ENCODE data around the gene SCGB1D1. TPM values are rescaled to one million over a fixed set of nuclear protein-coding genes. Genes with fewer than 3 reads are reported as not detected.

The SCGB1D1 gene, protein sequence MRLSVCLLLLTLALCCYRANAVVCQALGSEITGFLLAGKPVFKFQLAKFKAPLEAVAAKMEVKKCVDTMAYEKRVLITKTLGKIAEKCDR
- not detected in 2 replicates for total RNA-seq

DNA sequence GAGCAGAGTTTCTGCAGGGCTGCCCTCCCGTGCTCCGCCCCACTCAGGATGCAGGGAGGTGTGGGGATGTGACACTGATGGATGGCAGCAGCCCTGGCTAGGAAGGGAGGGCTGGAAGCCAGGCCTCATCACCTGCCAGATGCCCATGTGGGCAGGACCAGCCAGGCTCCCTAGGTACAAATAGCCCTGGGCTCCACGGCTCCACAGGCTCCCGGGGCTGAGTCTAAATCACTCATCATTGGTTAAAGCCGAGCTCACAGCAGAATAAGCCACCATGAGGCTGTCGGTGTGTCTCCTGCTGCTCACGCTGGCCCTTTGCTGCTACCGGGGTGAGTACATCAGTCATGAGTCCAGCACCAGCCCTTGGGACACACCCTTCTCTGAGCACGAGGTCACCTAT, at the start of gene SCGB1D1:
Gene SCGB1D1 (plus strand): TSS at position 206 of the 400 bp plus-strand sequence. CDS start 69 bp downstream, at position 275.

DNA sequence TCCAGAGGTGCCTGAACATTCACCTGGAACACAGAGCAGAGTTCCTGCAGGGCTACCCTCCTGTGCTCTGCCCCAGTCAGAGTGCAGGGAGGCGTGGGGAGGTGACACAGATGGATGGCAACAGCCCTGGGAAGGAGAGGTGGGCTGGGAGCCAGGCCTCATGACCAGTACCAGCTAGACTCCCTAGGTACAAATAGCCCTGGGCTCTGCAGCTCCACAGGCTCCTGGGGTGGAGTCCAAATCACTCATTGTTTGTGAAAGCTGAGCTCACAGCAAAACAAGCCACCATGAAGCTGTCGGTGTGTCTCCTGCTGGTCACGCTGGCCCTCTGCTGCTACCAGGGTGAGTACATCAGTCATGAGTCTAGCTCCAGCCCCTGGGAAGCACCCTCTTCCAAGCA, 52.0 kb downstream of the SCGB1D1 start, which contains the start of gene SCGB1D2:
Gene SCGB1D2 (plus strand): TSS at position 219 of the 400 bp plus-strand sequence. CDS start 69 bp downstream, at position 288.

Other genes with a start within 250 kb of the SCGB1D1 start
- 1.2 and 2.5 TPM in 2 replicates for gene BEST1, start 239.9 kb upstream of the SCGB1D1 start, total RNA-seq
- gene FTH1, start 222.6 kb upstream of the SCGB1D1 start, total RNA-seq = 5,288 and 6,400 TPM in 2 replicates
- 19.8 and 21.2 TPM in 2 replicates for gene INCENP, start 66.2 kb upstream of the SCGB1D1 start, total RNA-seq
- gene SCGB2A1, start 18.5 kb downstream of the SCGB1D1 start, total RNA-seq = not detected in 2 replicates
- not detected in 2 replicates for gene SCGB1D2, start 52.0 kb downstream of the SCGB1D1 start, total RNA-seq
- gene SCGB2A2, start 79.9 kb downstream of the SCGB1D1 start, total RNA-seq = not detected in 2 replicates
- not detected in 2 replicates for gene SCGB1D4, start 108.9 kb downstream of the SCGB1D1 start, total RNA-seq
- 0.15 and 0.44 TPM in 2 replicates for gene ASRGL1, start 147.2 kb downstream of the SCGB1D1 start, total RNA-seq
- gene SCGB1A1, start 228.8 kb downstream of the SCGB1D1 start, total RNA-seq = not detected in 2 replicates

Measured in cardiac ventricle fibroblast (primary cell).